Measurements from ENCODE around the gene EMP2.

EMP2 gene

DNA sequence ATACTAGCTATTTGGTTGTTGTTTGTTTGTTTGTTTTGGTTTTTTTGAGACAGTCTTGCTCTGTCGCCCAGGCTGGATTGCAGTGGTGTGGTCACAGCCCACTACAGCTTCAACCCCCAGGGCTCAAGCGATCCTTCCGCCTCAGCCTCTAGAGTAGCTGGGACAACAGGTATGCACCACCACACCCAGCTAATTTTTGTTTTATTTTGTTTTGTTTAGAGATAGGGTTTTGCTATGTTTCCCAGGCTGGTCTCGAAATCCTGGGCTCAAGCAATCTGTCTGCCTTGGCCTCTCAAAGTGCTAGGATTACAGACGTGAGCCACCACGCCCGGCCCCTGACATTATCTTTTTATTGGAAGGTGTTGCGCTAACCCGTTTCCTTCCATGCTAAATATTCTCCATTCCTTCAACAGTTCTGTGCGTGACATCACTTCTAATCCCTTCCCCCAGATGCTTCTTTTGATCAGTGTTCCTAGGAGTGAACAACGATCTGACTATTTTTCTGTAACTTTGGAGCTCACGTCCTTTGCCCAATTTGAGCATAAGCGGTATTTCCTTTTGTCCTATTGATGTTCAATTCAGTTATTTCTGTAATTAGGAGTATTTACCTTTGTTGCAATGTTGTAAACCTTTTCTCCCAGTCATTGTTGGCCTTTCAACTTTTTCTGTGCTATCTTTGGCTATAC is 30.2 kb upstream of the EMP2 start:
- DNase-seq (ENCODE audit: low read depth in 3 of 3, low spot score in 1 of 3) = no peak

DNA sequence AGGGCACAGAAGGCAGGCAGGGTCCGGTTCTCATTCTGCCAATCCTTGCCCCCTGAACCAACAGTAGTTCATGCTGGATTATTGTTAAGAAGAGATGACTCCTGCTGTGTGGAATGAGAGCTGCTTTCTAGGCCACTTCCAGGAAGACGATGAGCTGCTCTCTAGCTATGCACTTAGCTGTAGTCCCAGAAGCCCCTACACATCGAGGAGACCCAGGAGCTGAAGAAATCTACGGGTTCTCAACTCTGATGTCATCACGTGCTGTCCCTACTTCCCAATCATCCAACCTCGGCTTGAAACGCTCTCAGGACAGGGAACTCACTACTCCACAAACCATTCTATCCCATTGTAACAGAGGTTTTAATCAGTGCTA is 29.0 kb upstream of the EMP2 start:
- no peak for DNase-seq (ENCODE audit: low read depth in 3 of 3, low spot score in 1 of 3)

DNA sequence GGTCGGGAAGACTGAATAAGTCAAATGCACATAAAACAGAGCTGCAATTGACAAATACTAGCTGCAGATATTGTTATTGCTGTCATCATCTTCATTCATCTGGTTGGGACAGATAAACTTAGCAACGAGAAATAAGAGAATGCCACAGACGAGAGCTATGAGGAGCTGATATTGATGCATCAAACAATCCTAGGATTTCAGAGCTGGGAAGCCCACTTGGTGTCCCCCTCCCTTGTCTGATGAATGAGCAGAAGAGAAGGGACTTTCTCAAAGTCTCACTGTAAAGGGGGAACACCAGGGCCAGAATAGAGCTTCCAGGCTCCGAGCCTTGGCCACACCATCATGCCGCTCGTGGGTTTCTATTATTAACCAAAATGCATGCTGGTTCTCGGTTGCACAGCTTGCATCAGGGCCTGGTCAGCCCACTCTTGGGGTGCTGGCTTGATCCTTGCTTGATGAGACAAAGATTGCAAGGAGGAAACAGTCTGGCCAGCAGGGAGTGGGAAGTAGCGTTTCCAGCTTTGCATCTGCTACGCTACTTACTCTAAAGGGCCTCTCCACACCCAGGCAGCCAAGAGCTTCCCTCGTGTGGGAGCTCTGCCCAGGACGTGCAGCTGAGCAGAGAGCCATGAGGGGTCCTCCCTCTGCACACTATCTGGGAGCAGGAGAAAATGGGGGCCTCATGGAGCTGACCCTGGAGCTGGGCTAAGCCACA is 28.4 kb upstream of the EMP2 start:
- DNase-seq (ENCODE audit: low read depth in 3 of 3, low spot score in 1 of 3) = no peak

DNA sequence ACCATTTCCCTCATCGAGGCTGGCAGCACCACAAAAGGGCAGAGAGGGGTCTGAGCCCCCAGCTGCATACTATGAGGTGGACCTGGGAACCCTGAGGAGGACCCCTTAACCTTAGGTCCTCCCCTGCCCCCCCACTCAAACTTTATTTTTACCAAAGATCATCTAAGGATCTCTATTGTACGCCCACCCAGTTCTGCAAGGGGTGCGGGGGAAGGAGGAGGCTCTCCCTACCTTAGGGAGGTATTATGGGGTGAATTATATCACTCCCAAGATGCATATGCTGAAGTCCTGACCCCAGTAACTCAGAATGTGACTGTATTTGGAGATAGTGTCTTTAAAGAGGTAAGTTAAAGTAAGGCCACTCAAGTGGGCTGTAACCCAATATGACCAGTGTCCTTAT is 26.8 kb upstream of the EMP2 start:
- no peak for DNase-seq (ENCODE audit: low read depth in 3 of 3, low spot score in 1 of 3)

DNA sequence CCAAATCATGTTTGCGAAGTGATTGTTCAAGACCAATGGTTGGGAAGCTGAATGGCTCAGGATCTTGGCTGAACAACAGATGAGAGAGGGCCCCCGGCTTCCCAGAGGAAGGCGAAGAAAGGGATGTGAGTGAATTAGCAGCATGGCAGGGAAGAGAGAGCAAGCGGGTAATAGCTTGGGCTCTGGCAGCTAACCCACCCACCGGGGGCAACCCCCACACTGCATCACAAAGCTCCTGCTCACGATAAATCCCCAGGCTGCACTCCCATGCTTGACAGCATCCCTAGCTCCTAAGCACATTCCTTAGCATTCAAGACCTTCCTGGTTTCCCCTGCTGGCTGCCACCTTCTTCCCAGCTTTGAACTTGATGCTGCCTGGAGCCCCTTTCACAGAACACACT is 26.2 kb upstream of the EMP2 start:
- DNase-seq (ENCODE audit: low read depth in 3 of 3, low spot score in 1 of 3) = no peak

DNA sequence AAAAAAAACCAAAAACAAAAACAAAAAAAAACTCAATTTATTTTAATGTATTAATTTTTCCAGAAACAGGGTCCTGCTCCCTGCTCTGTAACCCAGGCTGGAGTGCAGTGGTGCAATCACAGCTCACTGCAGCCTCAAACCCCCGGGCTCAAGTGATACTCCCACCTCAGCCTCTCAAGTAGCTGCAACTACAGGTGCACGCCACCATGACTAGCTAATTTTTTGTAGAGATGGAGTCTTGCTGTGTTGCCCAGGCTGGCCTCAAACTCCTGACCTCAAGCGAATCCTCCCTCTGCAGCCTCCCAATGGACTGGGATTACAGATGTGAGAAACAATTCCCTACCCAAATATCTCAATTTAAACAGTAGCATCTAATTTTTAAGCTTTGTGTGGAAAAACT is 25.2 kb upstream of the EMP2 start:
- no peak for DNase-seq (ENCODE audit: low read depth in 3 of 3, low spot score in 1 of 3)

DNA sequence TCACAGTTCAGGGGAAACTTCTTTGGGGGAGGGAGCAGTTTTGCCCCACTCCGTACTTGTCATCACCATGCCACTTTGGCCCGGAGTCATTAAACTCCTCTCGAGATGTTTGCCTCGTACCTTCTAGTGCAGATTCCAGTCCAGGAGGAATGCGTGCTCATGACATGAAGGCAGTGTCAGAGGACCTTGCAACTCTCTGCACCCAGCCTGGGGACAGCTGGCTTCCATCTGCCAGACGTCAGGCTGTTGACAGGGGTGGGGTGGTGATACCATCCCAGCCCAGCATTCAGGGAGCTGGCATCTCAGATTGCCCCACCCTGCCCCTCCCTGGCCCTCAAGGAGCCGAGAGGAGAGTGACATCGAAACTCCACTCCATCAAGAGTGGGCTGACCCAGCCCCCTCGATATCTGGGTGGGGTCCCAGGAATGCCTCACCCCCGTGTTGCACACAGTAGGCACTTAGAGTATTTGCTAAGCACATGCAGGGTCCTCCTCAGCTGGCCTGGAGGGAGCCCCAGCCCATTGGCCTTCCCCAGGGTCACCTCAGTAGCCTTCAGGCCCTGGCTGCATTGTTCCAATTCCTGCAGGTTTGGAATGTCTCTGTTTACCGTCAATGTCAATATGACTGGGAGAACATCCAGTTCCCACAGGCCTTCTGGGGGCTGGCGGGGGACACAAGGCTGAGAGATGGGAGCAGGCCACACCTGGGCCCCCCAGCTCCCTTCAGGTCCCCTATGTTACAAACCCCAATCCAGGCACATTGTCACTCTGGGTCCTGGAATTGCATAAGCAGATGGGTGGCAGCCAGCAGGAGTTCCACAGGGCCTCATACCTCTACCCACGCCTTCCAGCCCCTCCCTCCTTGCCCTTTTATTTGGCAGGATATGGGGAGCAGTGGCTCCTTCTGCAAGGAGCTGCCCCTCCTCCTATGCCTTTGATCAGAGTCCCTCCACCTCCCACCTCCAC is 21.3 kb upstream of the EMP2 start:
- DNase-seq (ENCODE audit: low read depth in 3 of 3, low spot score in 1 of 3) = no peak

DNA sequence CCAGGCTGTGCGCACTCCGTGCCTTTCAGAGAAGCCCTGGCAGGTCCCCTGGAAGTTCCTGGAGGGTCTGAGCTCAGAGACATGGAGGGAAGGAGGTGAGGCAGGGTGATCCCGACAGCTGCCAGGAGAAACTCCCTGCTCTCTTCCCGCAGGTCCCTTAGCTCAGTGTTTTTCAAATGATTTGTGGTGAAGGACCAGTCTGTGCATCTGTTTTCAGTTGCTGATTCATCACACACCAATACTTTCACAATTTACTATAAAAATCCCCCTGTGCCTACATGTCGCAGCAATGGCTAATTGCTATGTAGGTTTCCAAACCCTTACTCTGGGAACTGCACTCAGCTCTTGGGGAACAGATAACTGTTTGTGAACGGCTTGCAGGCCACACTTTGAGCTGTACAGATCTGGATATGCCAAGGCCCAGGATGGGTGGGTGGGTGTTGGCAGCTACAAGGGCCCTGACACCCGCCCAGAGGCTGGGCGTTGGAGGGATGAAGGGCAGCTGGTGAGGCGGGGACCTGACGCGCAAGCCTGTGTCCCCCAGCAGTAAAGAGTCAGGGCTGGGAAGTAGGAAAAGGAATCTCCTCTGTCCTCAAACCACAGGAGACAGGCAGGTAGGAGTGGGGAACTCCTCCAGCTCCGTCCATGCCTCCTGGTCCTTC is 20.5 kb upstream of the EMP2 start:
- no peak for DNase-seq (ENCODE audit: low read depth in 3 of 3, low spot score in 1 of 3)

DNA sequence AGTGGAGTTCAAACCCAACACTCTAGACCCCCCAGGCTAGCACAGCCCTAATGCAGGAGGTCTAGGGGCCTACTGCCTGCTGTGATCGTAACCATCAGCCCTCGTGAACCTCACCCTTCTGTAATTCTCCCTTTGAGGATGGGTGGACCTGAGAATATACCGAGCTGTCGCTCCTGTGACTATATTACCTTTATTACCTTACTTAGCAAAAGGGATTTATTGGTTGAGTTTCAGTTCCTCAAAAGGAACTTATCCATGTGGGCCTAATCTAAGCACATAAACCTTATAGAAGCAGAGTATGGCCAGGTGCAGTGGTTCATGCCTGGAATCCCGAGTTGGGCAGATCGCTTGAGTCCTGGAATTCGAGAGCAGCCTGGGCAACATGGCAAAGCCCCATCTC is 19.2 kb upstream of the EMP2 start:
- DNase-seq (ENCODE audit: low read depth in 3 of 3, low spot score in 1 of 3) = no peak

DNA sequence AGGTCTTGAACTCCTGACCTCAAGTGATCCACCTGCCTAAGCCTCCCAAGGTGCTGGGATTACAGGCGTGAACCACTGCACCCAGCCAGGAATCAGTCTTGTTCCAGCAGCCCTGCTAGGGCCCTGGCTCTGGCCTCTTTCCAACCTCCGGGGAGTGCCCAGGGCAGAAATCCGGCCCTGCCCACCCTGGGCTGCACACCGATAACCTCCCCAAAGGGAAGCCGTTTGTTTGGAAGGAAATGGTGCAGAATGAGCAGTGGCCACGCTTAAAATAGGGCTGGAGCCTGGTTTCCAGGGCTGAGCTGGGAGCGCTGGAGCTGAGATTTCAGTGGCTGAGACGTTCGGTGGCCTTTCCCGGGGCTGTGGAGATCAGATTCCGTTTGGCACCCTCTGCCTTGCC is 17.8 kb upstream of the EMP2 start:
- no peak for DNase-seq (ENCODE audit: low read depth in 3 of 3, low spot score in 1 of 3)

DNA sequence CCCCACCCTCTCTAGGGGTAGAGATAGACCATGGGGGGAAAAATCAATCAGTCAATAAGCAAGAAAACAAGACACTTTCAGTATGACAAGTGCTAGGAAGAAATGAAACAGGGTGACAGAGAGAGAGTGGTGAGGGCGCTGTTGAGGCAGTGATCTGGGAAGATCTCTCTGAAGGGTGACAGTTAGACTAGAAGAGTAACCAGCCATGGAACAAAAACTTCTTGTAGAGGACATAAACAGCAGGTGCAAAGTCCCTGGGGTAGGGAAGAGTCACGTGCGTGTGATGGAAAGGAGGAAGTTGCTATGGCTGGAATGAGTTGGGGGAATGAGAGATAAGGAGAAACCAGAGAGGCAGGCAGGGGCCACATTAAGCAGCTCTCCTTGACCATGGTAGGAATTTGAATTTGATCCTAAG is 16.8 kb upstream of the EMP2 start:
- no peak for DNase-seq (ENCODE audit: low read depth in 3 of 3, low spot score in 1 of 3)

DNA sequence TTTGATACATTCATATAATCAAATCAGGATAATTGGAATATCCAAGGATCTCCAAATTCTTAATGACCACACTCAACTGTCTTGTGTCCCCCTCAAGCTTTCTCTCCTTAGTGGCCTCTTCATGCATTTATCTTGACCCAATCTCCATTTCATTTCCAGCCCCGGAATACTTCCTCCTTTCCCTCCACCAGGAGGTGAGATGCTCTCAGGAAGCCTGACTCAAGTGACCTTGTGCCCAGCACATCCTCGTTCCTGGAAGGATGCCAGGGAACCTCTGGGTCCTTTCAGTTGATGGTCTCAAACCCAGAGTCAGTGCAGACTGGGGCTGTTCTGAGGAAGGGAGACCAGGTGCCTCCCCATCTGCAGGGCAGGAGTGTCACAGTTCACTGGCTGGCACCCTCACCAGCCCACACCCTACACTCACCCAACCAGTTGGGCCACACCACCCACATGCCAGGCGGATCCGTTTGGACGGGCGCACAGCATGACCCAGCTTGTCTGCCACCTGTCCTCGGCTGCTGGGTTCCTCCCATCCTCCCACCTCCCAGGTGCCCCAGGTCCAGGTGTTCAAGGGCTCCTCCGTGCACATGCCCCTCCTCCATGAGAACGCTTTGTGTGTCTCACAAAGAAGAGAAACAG is 14.0 kb upstream of the EMP2 start:
- DNase-seq (ENCODE audit: low read depth in 3 of 3, low spot score in 1 of 3) = no peak

DNA sequence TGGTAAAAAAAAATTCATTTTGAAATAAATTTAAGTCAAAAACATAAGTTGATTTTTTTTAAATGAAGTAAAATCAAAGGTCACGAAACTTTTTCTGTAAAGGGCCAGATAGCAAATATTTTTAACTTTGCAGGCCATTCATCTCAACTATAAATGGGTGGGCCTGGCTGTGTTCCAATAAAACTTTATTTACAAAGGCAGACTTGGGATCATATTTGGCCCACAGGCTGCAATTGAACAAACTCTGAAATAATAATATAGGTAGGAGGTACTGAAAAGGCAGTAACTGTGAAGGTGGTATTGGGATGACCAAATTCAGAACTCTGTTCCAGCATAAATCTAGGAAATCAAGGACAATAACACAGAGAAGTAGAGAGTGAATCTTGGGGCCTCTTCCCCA is 12.2 kb upstream of the EMP2 start:
- DNase-seq (ENCODE audit: low read depth in 3 of 3, low spot score in 1 of 3) = no peak

DNA sequence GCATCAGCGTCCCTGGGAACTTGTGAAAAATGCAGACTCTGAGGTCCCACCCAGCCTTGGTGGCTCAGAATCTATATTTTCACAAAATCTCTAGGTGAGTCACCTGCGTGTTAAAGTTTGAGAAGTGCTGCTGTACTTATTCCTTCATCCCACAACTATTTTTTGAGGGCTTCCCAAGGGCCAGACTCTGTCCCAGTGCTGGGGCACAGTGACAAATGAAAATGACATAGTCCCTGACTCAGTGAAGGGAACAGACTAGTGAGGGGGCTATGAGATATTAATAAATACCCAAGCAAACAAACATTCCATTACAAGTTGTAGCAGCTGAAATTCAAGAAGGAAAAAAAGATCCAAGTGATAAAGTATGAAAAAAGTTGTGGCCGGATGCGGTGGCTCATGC is 9.9 kb upstream of the EMP2 start:
- no peak for DNase-seq (ENCODE audit: low read depth in 3 of 3, low spot score in 1 of 3)

DNA sequence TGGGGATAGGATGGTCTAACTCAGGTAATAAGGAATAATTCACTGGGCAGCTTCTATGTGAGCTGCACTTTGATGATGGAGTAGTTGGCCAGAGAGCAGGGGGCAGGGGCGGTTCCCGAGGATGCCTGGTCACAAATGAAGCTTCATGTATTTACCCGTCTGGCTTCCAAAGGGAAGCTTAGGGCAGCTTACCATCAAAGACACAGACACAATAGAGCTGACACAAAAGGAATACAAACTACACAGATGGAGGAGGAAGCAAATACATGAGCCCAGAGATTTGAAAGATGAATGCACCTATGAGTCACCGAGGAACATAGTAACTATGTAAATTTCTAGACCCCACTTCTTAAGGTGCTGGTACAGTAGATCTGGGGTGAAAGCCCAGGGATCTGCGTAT is 8.7 kb upstream of the EMP2 start:
- DNase-seq (ENCODE audit: low read depth in 3 of 3, low spot score in 1 of 3) = no peak

DNA sequence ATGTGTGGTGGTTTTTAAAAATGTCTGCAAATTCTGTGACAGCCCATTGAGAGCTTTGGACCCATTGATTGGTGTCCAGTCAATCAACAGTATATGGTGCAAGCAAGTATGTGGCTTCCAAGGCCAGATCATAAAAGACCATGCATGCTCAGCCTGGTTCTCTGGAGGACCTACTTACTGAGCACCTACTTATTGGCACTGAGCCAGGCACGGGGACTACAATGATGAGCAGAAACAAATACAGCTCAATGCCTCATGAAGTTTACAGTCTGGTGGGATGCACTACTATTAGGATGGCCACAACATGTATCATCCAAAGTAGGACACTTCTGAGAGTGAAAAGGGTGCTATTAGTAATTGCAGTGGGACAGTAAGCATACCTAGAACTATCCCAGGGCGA is 7.2 kb upstream of the EMP2 start:
- DNase-seq (ENCODE audit: low read depth in 3 of 3, low spot score in 1 of 3) = no peak

DNA sequence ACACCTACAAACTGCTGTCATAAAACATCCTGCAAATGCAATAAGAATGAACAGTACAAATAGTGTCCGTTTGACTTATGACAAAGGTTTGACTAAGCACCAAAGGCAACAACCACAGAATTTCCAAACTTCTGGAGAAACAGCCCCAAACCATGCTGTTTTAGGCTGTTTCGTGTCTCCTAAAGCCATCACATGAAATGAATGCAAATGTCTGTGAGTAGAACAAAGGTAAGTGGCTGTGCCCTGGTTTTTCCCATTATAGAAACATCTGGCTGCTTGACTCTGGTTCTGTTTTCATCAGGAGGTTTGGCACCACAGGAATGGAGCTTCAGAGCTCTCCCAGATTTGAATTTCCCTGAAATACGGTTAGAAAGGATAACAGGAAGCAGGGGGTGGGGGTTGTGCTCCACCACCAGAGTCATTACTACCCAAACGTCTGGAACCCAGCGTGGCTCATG is 4.6 kb upstream of the EMP2 start:
- DNase-seq (ENCODE audit: low read depth in 3 of 3, low spot score in 1 of 3) = no peak

DNA sequence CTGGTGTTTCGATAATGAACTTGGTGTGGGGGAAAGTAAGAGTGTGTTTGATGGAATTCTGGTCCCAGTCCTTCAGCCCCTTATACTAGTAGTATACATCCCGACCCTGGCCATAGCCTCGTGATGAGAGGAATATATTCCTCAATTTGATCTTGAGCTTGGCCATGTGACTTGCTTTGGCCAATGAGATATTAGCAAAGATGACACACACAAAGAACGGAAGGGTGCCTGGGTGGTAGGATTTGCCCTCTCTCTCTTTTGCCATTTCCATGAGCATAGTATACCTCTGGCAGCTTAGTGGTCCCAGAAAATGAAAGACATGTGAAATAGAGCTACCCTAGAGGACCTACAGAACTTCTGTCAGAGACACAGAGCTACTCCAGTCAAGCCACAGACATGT is 2.9 kb upstream of the EMP2 start:
- DNase-seq (ENCODE audit: low read depth in 3 of 3, low spot score in 1 of 3) = no peak

DNA sequence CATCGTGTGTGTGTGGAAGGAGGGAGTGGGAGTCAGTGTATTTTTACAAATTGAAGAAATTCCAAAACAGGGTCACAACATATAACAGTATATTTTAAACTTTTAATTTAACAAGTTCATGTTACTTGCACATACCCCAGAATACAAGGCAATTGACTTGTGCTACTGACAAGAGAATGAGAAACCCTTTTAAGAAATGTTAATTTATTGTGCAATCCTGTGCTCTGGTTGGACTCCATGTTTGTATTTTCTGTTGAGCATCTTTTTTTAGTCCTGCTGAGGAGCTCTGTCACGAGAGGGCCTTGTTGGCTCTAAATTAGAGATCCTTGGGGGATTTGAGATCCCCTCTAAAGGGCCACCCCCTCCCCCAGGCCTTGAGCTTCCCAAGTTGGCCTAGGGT is 1.1 kb upstream of the EMP2 start:
- DNase-seq (ENCODE audit: low read depth in 3 of 3, low spot score in 1 of 3) = no peak

DNA sequence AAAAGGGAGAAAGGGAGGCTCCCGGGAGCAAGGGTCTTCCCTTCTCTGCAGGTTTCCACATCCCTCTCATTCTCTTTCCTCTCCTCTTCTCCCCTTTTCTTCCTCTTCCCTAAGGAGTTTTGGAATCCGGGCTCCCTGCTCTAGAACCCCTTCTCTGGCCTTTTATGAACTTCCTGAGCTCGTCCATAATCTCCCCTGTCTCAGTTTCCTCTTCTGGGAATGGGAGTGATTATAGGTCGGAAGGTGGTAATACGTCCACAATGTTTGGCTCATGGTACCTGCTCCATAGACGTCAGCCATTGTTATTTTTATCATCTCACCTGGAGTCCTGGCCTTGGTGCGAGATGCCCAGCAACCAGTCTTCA is 467 bp upstream of the EMP2 start:
- no peak for DNase-seq (ENCODE audit: low read depth in 3 of 3, low spot score in 1 of 3)

DNA sequence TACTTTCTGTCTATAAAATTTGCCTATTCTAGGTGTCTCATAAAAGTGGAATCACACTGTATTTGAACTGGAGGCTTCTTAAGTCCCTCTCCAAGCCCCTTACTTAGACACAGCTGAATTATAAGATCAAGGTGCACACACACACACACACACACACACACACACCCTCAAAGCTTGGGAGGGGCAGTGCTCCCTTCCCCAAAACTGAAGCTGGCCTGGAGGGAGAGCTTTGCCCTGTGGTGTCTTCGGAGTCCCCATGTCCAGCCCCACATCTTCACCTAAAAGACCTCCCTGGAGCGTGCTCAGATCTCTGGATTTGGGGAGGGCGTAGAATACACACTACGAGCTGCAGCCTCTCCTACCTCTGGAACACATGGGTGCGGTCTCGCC is 828 bp downstream of the EMP2 start:
- DNase-seq (ENCODE audit: low read depth in 3 of 3, low spot score in 1 of 3) = no peak
